Ishikawa (cell line): ENCODE measurements around the gene PCDHGA2.

ENCODE experiments used
- EP300 ChIP-seq: IDR thresholded peaks from 2 replicates; pipeline ENCODE4 v1.6.1; 2012; ENCODE audit warnings: borderline replicate concordance
- FOXM1 ChIP-seq: IDR thresholded peaks from 2 replicates; pipeline ENCODE4 v1.6.1; 2012; ENCODE audit warnings: low read depth, borderline replicate concordance
- TAF1 ChIP-seq: IDR thresholded peaks from 2 replicates; pipeline ENCODE4 v1.6.1; 2012; ENCODE audit warnings: low read depth, mild to moderate bottlenecking
- TCF12 ChIP-seq: IDR thresholded peaks from 2 replicates; pipeline ENCODE4 v1.6.1; 2012; ENCODE audit warnings: low read depth
- TEAD4 ChIP-seq: IDR thresholded peaks from 2 replicates; pipeline ENCODE4 v1.6.1; 2012
- ZBTB7A ChIP-seq: IDR thresholded peaks from 2 replicates; pipeline ENCODE4 v1.6.1; 2012; ENCODE audit warnings: low read depth
- TF ChIP-seq, protein P1 (sequence below): IDR thresholded peaks from 2 replicates; pipeline ENCODE4 v1.6.1; 2012; ENCODE audit warnings: low read depth, mild to moderate bottlenecking

- TF ChIP-seq, protein P1, sequence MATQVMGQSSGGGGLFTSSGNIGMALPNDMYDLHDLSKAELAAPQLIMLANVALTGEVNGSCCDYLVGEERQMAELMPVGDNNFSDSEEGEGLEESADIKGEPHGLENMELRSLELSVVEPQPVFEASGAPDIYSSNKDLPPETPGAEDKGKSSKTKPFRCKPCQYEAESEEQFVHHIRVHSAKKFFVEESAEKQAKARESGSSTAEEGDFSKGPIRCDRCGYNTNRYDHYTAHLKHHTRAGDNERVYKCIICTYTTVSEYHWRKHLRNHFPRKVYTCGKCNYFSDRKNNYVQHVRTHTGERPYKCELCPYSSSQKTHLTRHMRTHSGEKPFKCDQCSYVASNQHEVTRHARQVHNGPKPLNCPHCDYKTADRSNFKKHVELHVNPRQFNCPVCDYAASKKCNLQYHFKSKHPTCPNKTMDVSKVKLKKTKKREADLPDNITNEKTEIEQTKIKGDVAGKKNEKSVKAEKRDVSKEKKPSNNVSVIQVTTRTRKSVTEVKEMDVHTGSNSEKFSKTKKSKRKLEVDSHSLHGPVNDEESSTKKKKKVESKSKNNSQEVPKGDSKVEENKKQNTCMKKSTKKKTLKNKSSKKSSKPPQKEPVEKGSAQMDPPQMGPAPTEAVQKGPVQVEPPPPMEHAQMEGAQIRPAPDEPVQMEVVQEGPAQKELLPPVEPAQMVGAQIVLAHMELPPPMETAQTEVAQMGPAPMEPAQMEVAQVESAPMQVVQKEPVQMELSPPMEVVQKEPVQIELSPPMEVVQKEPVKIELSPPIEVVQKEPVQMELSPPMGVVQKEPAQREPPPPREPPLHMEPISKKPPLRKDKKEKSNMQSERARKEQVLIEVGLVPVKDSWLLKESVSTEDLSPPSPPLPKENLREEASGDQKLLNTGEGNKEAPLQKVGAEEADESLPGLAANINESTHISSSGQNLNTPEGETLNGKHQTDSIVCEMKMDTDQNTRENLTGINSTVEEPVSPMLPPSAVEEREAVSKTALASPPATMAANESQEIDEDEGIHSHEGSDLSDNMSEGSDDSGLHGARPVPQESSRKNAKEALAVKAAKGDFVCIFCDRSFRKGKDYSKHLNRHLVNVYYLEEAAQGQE = no peak
- TF ChIP-seq TEAD4 = no peak
- no peak for TF ChIP-seq TAF1
- no peak for TF ChIP-seq TCF12
- TF ChIP-seq ZBTB7A = no peak
- no peak for TF ChIP-seq EP300
- no peak for TF ChIP-seq FOXM1
Observed at GRCh38 chr5:141373673-141374317, 35.2 kb downstream of the PCDHGA2 start, which contains the start of gene PCDHGA6.
